Endothelial cell of umbilical vein (primary cell): ENCODE measurements around the gene GPR137C. TPM values are rescaled to one million over a fixed set of nuclear protein-coding genes. Genes with fewer than 3 reads are reported as not detected.

Experiments used
- BruUV-seq: library from RNA; stranded (reverse); fragments of 400-500 nt; replicated peaks from 2 replicates; lab custom pipeline; 2021; lab: Mats Ljungman, UMichigan
- CTCF ChIA-PET: fragments of 300-600, 350-600 bp; sonication (Branson Sonifier 250); formaldehyde crosslinking; loops from one replicate; lab custom pipeline; 2021; ENCODE audit warnings: antibody characterized with exemption, inconsistent platforms; lab: Charles Lee
- POLR2A ChIA-PET: fragments of 300-600, 350-600 bp; sonication (Branson Sonifier 250); formaldehyde crosslinking; loops from one replicate; lab custom pipeline; 2021; ENCODE audit warnings: antibody characterized with exemption, inconsistent platforms; lab: Charles Lee
- DNase-seq: peaks from one replicate; pipeline ENCODE4 v3.0.0-alpha.2; 2011; ENCODE audit warnings: low read depth, low spot score
- FAIRE-seq: peaks from 2 replicates; lab custom pipeline; 2011; peaks lifted over from hg19 to GRCh38; lab: Jason Lieb, UNC
- H2AFZ ChIP-seq: 2 replicates; pipeline ENCODE4 v1.6.0; 2012; ENCODE audit warnings: low read depth, low read length, control low read depth, inconsistent platforms
- H3K27ac ChIP-seq: 2 replicates; pipeline ENCODE4 v1.5.1; 2011; ENCODE audit warnings: low read depth, mild to moderate bottlenecking, control low read depth, low read length, moderate library complexity; ENCODE audit not compliant: insufficient read depth
- H3K27me3 ChIP-seq, 2 experiments: 2 replicates each; pipeline versions ENCODE4 v1.6.0 to v1.6.1; 2011; ENCODE audit warnings: low read length in 2 of 2, mixed read lengths in 1 of 2; ENCODE audit not compliant: control insufficient read depth in 2 of 2, insufficient read depth in 2 of 2
- H3K36me3 ChIP-seq, 2 experiments: 2 replicates in 1 of 2; 3 replicates in 1 of 2; pipeline ENCODE4 v1.5.1; 2011; ENCODE audit warnings: low read length in 2 of 2, mild to moderate bottlenecking in 1 of 2, moderate library complexity in 1 of 2; ENCODE audit not compliant: control insufficient read depth in 2 of 2, insufficient read depth in 2 of 2; ENCODE audit errors: extremely low read depth in 1 of 2
- H3K4me1 ChIP-seq: 3 replicates; pipeline ENCODE4 v1.5.1; 2011; ENCODE audit warnings: mild to moderate bottlenecking, low read length; ENCODE audit not compliant: control insufficient read depth, insufficient read depth; ENCODE audit errors: extremely low read depth
- H3K4me2 ChIP-seq: 2 replicates; pipeline ENCODE4 v1.6.1; 2011; ENCODE audit warnings: low read length, control low read depth, mixed read lengths; ENCODE audit not compliant: insufficient read depth
- H3K4me3 ChIP-seq, 3 experiments: fragments of 200-600 bp in 1 of 3; sonication (generic), shearing (Covaris generic) in 1 of 3; replicated peaks in 1 of 3; 2 replicates each; pipeline ENCODE4 v1.5.1; 2011 to 2016; ENCODE audit warnings: control low read depth in 3 of 3, low read length in 3 of 3, mild to moderate bottlenecking in 2 of 3, inconsistent platforms in 1 of 3, low read depth in 1 of 3, moderate library complexity in 1 of 3; ENCODE audit not compliant: insufficient read depth in 1 of 3
- H3K79me2 ChIP-seq: 2 replicates; pipeline ENCODE4 v1.6.0; 2012; ENCODE audit warnings: low read length, inconsistent platforms; ENCODE audit not compliant: control insufficient read depth, insufficient read depth
- H3K9ac ChIP-seq: replicated peaks from 2 replicates; pipeline ENCODE3; 2011; ENCODE audit warnings: low read length, control low read depth; ENCODE audit not compliant: insufficient read depth; ENCODE audit errors: extremely low read depth
- H3K9me1 ChIP-seq: replicated peaks from 3 replicates; pipeline ENCODE4 v1.6.0; 2011; ENCODE audit warnings: mild to moderate bottlenecking, low read length; ENCODE audit not compliant: control insufficient read depth, insufficient read depth; ENCODE audit errors: extremely low read depth
- H3K9me3 ChIP-seq: replicated peaks from 2 replicates; pipeline ENCODE4 v1.5.1; 2012; ENCODE audit warnings: low read length, inconsistent platforms; ENCODE audit not compliant: control insufficient read depth, insufficient read depth
- H4K20me1 ChIP-seq: replicated peaks from 2 replicates; pipeline ENCODE3; 2011; ENCODE audit warnings: mild to moderate bottlenecking, low read length; ENCODE audit not compliant: control insufficient read depth, insufficient read depth; ENCODE audit errors: extremely low read depth
- EZH2 ChIP-seq: IDR thresholded peaks from 2 replicates; pipeline ENCODE4 v1.6.1; 2012; ENCODE audit warnings: borderline replicate concordance, low read depth, mild to moderate bottlenecking, moderate library complexity, low read length, inconsistent platforms; ENCODE audit not compliant: severe bottlenecking
- FOS ChIP-seq: IDR thresholded peaks from 2 replicates; pipeline ENCODE4 v1.6.1; 2011; ENCODE audit warnings: mild to moderate bottlenecking, low read length, moderate library complexity, borderline replicate concordance; ENCODE audit not compliant: insufficient read depth
- GATA2 ChIP-seq: IDR thresholded peaks from 2 replicates; pipeline ENCODE4 v1.7.0; 2011; ENCODE audit warnings: low read depth, mild to moderate bottlenecking, moderate library complexity, mixed read lengths, low read length; ENCODE audit not compliant: insufficient read length, insufficient read depth
- JUN ChIP-seq: IDR thresholded peaks from 2 replicates; pipeline ENCODE4 v1.6.1; 2011; ENCODE audit warnings: borderline replicate concordance, low read depth; ENCODE audit not compliant: insufficient read length, insufficient read depth
- MYC ChIP-seq: IDR thresholded peaks from one replicate; pipeline ENCODE4 v1.6.1; 2011; ENCODE audit warnings: mild to moderate bottlenecking, low read depth, low read length
- POLR2A ChIP-seq: IDR thresholded peaks from 2 replicates; pipeline ENCODE4 v1.6.1; 2012; ENCODE audit warnings: low read depth, mild to moderate bottlenecking, control low read depth, low read length
- POLR2AphosphoS5 ChIP-seq: IDR thresholded peaks from 2 replicates; pipeline ENCODE4 v1.6.1; 2012; ENCODE audit warnings: low read depth, mild to moderate bottlenecking, control low read depth, low read length, moderate library complexity; ENCODE audit not compliant: insufficient read depth
- dilution Hi-C: fragments of 300-500 bp; cut with MboI; formaldehyde crosslinking; loops from one replicate; pipeline ENCODE4 v1.15.0; 2019; ENCODE audit warnings: low sequenced_read_pairs; ENCODE audit not compliant: extremely low pct_ligation_motif_present
- intact Hi-C: fragments of 100-400 bp; cut with micrococcal nuclease; formaldehyde crosslinking; loops from one replicate; pipeline ENCODE4 v1.10.0; 2022
- polyA plus RNA-seq, 4 experiments: library from polyadenylated mRNA; depleted of rRNA in 3 of 4; stranded (reverse) in 3 of 4; unstranded in 1 of 4; fragments of >200 nt; gene quantifications; 2 replicates each; pipeline versions ENCODE4 v1.2.1 to v1.2.3, GENCODE V29; 2011 to 2012; ENCODE audit warnings: missing spikeins in 1 of 4
- total RNA-seq: library from RNA; stranded (reverse); gene quantifications from 2 replicates; pipeline ENCODE4 v1.2.3, GENCODE V29; 2021
- TF ChIP-seq, protein P1 (sequence below): IDR thresholded peaks from 2 replicates; pipeline ENCODE4 v1.6.1; 2011; ENCODE audit not compliant: insufficient read depth, insufficient read length
- TF ChIP-seq, protein P2 (sequence below), 2 donors: IDR thresholded peaks; 1 replicate in 1 of 2; 2 replicates in 1 of 2; pipeline ENCODE4 v1.5.1; 2011; ENCODE audit warnings: low read length in 2 of 2, mild to moderate bottlenecking in 2 of 2, moderate library complexity in 2 of 2, control low read depth in 1 of 2, inconsistent platforms in 1 of 2, low read depth in 1 of 2; ENCODE audit not compliant: insufficient read depth in 1 of 2; ENCODE audit errors: extremely low read depth in 1 of 2

The GPR137C gene
- total and polyA plus RNA-seq, 2 donors (not counting 3 experiments of a cell fraction or from before 2014, with no cell fraction given): 1.5 to 5.7 TPM

DNA sequence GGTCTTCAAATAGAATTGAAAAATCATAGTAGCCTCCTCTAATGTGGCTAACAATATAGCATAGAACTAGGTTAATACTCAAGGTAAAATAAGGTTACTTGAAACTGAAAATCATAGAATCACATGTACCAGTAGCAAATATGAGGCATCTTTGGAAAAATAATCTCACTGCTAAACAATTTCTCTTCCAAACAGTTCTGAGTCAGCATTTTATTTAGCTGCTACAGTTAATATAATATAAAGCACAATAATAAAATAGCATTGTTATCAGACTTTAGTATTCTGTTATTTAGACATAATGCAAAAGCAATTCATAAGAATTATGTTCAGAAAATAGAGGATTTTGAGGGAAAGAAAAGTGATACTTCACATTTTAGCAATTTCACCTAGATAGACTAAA, 107.7 kb downstream of the GPR137C start:
- no peak overlapping the region for H3K4me3 ChIP-seq
- no peak overlapping the region for H3K9ac ChIP-seq
- no peaks in the 10 kb centered on the region for H3K4me1 ChIP-seq
- no peaks in the 10 kb centered on the region for H3K9me3 ChIP-seq
- no peaks in the 10 kb centered on the region for H3K9me1 ChIP-seq
- H3K79me2 ChIP-seq: no peaks in the 10 kb centered on the region
- dilution Hi-C loops: no loop called here
- peaks cover 3 to 9% of the 10 kb centered on the region in 2 experiments for H3K36me3 ChIP-seq
- no peaks in the 10 kb centered on the region for H3K27me3 ChIP-seq
- H3K27ac ChIP-seq: no peak overlapping the region
- DNase-seq: no peak
- CTCF ChIA-PET: interaction anchor here (0.8 to 0.9 kb wide), 2 partner anchors 13 to 32 kb away, joined by 3 to 4 read pairs; no protein-coding TSS in a partner anchor
- no peak overlapping the region for H3K4me2 ChIP-seq
- POLR2A ChIA-PET: no interaction called here
- intact Hi-C loops: no loop called here
- FAIRE-seq: no peak
- no TSS peak for BruUV-seq
- TF ChIP-seq POLR2AphosphoS5 (no peak), GATA2 (no peak), FOS (no peak), JUN (no peak), POLR2A (no peak), MYC (no peak), EZH2 (no peak)
- TF ChIP-seq, protein P1, sequence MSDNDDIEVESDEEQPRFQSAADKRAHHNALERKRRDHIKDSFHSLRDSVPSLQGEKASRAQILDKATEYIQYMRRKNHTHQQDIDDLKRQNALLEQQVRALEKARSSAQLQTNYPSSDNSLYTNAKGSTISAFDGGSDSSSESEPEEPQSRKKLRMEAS: no peak
- TF ChIP-seq, protein P2, sequence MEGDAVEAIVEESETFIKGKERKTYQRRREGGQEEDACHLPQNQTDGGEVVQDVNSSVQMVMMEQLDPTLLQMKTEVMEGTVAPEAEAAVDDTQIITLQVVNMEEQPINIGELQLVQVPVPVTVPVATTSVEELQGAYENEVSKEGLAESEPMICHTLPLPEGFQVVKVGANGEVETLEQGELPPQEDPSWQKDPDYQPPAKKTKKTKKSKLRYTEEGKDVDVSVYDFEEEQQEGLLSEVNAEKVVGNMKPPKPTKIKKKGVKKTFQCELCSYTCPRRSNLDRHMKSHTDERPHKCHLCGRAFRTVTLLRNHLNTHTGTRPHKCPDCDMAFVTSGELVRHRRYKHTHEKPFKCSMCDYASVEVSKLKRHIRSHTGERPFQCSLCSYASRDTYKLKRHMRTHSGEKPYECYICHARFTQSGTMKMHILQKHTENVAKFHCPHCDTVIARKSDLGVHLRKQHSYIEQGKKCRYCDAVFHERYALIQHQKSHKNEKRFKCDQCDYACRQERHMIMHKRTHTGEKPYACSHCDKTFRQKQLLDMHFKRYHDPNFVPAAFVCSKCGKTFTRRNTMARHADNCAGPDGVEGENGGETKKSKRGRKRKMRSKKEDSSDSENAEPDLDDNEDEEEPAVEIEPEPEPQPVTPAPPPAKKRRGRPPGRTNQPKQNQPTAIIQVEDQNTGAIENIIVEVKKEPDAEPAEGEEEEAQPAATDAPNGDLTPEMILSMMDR (IDR thresholded peaks at IDR 0.05; ENCODE audit: extremely low read depth in 1 of 2, insufficient read depth in 1 of 2, low read depth in 1 of 2, low read length in 2 of 2): no peak
- H2AFZ ChIP-seq: no peak overlapping the region
- no peaks in the 10 kb centered on the region for H4K20me1 ChIP-seq
